Panc1 (cell line): ENCODE data around the gene CASR. TPM values are rescaled to one million over a fixed set of nuclear protein-coding genes. Genes with fewer than 3 reads are reported as not detected.

Source experiments
- ATAC-seq: fragments of 200-7000 bp; cut with Tn5 transposase; 2 replicates; pipeline ENCODE4 v1.9.1; 2020; ENCODE audit warnings: mild to moderate bottlenecking, moderate library complexity
- BruUV-seq: library from RNA; stranded (reverse); fragments of 400-500 nt; replicated peaks from 2 replicates; lab custom pipeline; 2021; lab: Mats Ljungman, UMichigan
- CTCF ChIA-PET: fragments of 300-600 bp; sonication (Branson Sonifier 250); formaldehyde crosslinking; loops from one replicate; lab custom pipeline; 2022; ENCODE audit warnings: antibody characterized with exemption; lab: Charles Lee
- POLR2A ChIA-PET: fragments of 300-600 bp; sonication (Branson Sonifier 250); formaldehyde crosslinking; loops from one replicate; lab custom pipeline; 2022; ENCODE audit warnings: antibody characterized with exemption; lab: Charles Lee
- DNase-seq: peaks from one replicate; pipeline ENCODE4 v3.0.0-alpha.2; 2010; ENCODE audit warnings: low read depth, low spot score
- H3K27ac ChIP-seq: 2 replicates; pipeline ENCODE4 v1.5.1; 2011; ENCODE audit warnings: mild to moderate bottlenecking, low read length, inconsistent platforms
- H3K27me3 ChIP-seq: fragments of 200-500 bp; sonication (Bioruptor generic); 2 replicates; pipeline ENCODE4 v1.6.0; 2014; ENCODE audit warnings: low read length, inconsistent platforms; ENCODE audit not compliant: control insufficient read depth, insufficient read depth
- H3K36me3 ChIP-seq: fragments of 200-500 bp; sonication (Bioruptor generic); 2 replicates; pipeline ENCODE4 v1.5.1; 2014; ENCODE audit warnings: inconsistent platforms, mild to moderate bottlenecking, low read length, moderate library complexity; ENCODE audit not compliant: control insufficient read depth, insufficient read depth
- H3K4me1 ChIP-seq: 2 replicates; pipeline ENCODE4 v1.5.1; 2011; ENCODE audit warnings: inconsistent platforms, mild to moderate bottlenecking, low read length, moderate library complexity; ENCODE audit not compliant: control insufficient read depth, insufficient read depth
- H3K4me3 ChIP-seq, 2 experiments: 2 replicates each; pipeline ENCODE4 v1.5.1; 2011 to 2012; ENCODE audit warnings: low read depth in 2 of 2, low read length in 2 of 2, mild to moderate bottlenecking in 2 of 2, inconsistent platforms in 1 of 2, moderate library complexity in 1 of 2
- H3K9me3 ChIP-seq: fragments of 200-500 bp; sonication (Bioruptor generic); 2 replicates; pipeline ENCODE4 v1.5.1; 2014; ENCODE audit warnings: low read depth, mild to moderate bottlenecking, inconsistent platforms, low read length, moderate library complexity; ENCODE audit not compliant: control insufficient read depth, insufficient read depth
- CTCF ChIP-seq: fragments of 450-650 bp; IDR thresholded peaks from 2 replicates; pipeline ENCODE4 v1.5.1; 2017; ENCODE audit warnings: mild to moderate bottlenecking
- POLR2AphosphoS5 ChIP-seq: IDR thresholded peaks from 2 replicates; pipeline ENCODE4 v1.6.1; 2012; ENCODE audit warnings: mild to moderate bottlenecking, low read depth, low read length, moderate library complexity
- REST ChIP-seq, 2 experiments: IDR thresholded peaks; 2 replicates each; pipeline ENCODE4 v1.6.1; 2011 to 2012; ENCODE audit warnings: low read depth in 2 of 2, control low read depth in 1 of 2, low read length in 1 of 2, mild to moderate bottlenecking in 1 of 2, moderate library complexity in 1 of 2; ENCODE audit not compliant: insufficient read depth in 1 of 2
- SIN3A ChIP-seq: IDR thresholded peaks from 2 replicates; pipeline ENCODE4 v1.6.1; 2012; ENCODE audit warnings: low read depth, mild to moderate bottlenecking, low read length, moderate library complexity, borderline replicate concordance; ENCODE audit not compliant: insufficient read depth
- TCF7L2 ChIP-seq: IDR thresholded peaks from 2 replicates; pipeline ENCODE4 v1.6.1; 2011; ENCODE audit warnings: mild to moderate bottlenecking, low read depth, low read length, inconsistent platforms
- in situ Hi-C: cut with HindIII; loops from 2 replicates; pipeline ENCODE4 v1.10.0; 2016; ENCODE audit warnings: low sequenced_read_pairs, low pct_unique_long_range_greater_than_20kb
- intact Hi-C: fragments of 100-400 bp; cut with micrococcal nuclease; formaldehyde crosslinking; loops from one replicate; pipeline ENCODE4 v1.10.0; 2022; ENCODE audit not compliant: unreplicated experiment
- total RNA-seq: library from RNA; stranded (reverse); gene quantifications from one replicate; pipeline ENCODE4 v1.2.1, GENCODE V29; 2021; ENCODE audit not compliant: unreplicated experiment

Gene CASR
- total RNA-seq, 1 experiment from 2014 or later: not detected

DNA sequence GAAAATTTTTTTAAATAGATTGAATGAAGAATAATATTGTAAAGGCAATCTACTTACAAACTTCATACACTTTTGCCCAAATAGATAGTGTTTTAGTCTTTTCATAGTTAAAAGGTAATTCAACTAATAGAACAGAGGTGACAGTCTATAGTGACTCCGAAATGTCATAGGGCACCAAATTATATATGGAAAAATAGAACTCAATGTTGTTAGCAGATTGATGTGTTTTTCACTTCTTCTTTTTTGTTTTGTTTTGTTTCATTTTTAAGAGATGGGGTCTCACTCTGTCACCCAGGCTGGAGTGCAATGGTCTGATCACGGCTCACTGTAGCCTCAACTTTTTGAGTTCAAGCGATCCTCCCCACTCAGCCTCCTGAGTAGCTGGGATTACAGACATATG lies 142.3 kb downstream of the CASR start:
- BruUV-seq: no TSS peak
- ChIA-PET CTCF (no interaction called here), POLR2A (no interaction called here)
- no peak overlapping the region for H3K27ac ChIP-seq
- H3K4me1 ChIP-seq: no peaks in the 10 kb centered on the region
- no peaks in the 10 kb centered on the region for H3K27me3 ChIP-seq
- no peaks in the 10 kb centered on the region for H3K9me3 ChIP-seq
- H3K36me3 ChIP-seq: no peaks in the 10 kb centered on the region
- in situ Hi-C loops: no loop called here
- TF ChIP-seq POLR2AphosphoS5: no peak
- no peak overlapping the region for H3K4me3 ChIP-seq
- DNase-seq: no peak
- ATAC-seq: no peak
- intact Hi-C loops: loop anchor here (2.0 kb wide), 1 partner anchor 43 kb away; no protein-coding TSS in a partner anchor

- POLR2A ChIA-PET: no interaction called here
- no TSS peak for BruUV-seq
- no peak overlapping the region for H3K27ac ChIP-seq
- no peak for TF ChIP-seq REST (IDR thresholded peaks at IDR 0.05; ENCODE audit: insufficient read depth in 1 of 2, low read depth in 2 of 2, low read length in 1 of 2)
- no peak for TF ChIP-seq SIN3A
- no peak for TF ChIP-seq TCF7L2
- TF ChIP-seq CTCF: no peak
- H3K9me3 ChIP-seq: no peaks in the 10 kb centered on the region
- DNase-seq (no peak), ATAC-seq (no peak)
- H3K27me3 ChIP-seq: peaks cover 3% of the 10 kb centered on the region; the same call in 1 of the 2 replicates
- no peaks in the 10 kb centered on the region for H3K36me3 ChIP-seq
- no peak overlapping the region for H3K4me3 ChIP-seq
- CTCF ChIA-PET: no interaction called here
- in situ Hi-C loops: no loop called here
- intact Hi-C loops: no loop called here
- no peaks in the 10 kb centered on the region for H3K4me1 ChIP-seq
These were observed 148.4 kb downstream of the CASR start for GRCh38 chr3:122331886-122332285.

DNA sequence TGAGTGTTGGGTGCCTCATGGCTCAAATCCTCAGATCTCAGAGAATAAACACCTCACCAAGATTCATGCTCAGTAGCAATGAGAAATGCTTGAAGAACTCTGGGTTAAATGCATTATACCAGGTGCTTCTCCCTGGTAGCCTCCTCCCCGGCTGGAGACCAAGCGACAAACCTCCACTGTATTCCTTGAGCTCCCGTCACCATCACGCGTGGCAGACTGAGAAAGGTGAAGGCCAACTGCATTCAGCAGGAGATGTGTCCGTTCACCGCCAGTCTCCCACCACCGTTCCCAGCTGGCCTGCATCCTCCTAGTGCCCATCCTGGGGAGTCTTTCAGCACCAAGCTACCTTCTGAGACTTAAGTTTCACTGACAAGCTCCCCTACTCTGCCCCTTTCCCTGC lies 149.1 kb downstream of the CASR start:
- Histone ChIP-seq H3K9me3 (no peaks in the 10 kb centered on the region), H3K4me1 (no peaks in the 10 kb centered on the region), H3K4me3 (no peak overlapping the region), H3K27me3 (peaks cover 5% of the 10 kb centered on the region; the same call in 1 of the 2 replicates), H3K36me3 (no peaks in the 10 kb centered on the region), H3K27ac (no peak overlapping the region)
- no peak for DNase-seq
- no TSS peak for BruUV-seq
- POLR2A ChIA-PET: no interaction called here
- TF ChIP-seq POLR2AphosphoS5: no peak
- TF ChIP-seq REST (IDR thresholded peaks at IDR 0.05; ENCODE audit: insufficient read depth in 1 of 2, low read depth in 2 of 2, low read length in 1 of 2): no peak
- no peak for TF ChIP-seq TCF7L2
- TF ChIP-seq CTCF: no peak
- TF ChIP-seq SIN3A: no peak
- no peak for ATAC-seq
- in situ Hi-C loops: no loop called here
- intact Hi-C loops: no loop called here
- CTCF ChIA-PET: no interaction called here
